ENCODE results near the gene RSPH4A.
"Not testable (repeated sequence)": the region's sequence is repeated elsewhere in the genome, so short reads cannot be mapped to it uniquely, and the experiment has no call there.

Gene RSPH4A

GRCh38 chr6:116664169-116664568 lies 47.9 kb downstream of the RSPH4A start:
- not testable (repeated sequence) for H3K4me3 Mint-ChIP-seq; DNase-seq (ENCODE audit: low spot score in 2 of 2); H3K9me3 Mint-ChIP-seq; ATAC-seq; H3K27ac Mint-ChIP-seq
- Mint-ChIP-seq H3K36me3 (peaks cover 51% of the 10 kb centered on the region), H3K4me1 (peaks cover 60% of the 10 kb centered on the region)

- Mint-ChIP-seq H3K36me3 (peaks cover 41% of the 10 kb centered on the region), H3K27ac (no peak overlapping the region), H3K4me3 (peak overlapping the region; percentile 96), H3K9me3 (no peaks in the 10 kb centered on the region), H3K4me1 (peaks cover 51% of the 10 kb centered on the region)
- ATAC-seq = no peak
- no peak for DNase-seq (ENCODE audit: low spot score in 2 of 2)
These were observed 49.2 kb downstream of the RSPH4A start for GRCh38 chr6:116665464-116665863.

- Mint-ChIP-seq H3K36me3 (peaks cover 41% of the 10 kb centered on the region), H3K9me3 (no peaks in the 10 kb centered on the region), H3K4me3 (peak overlapping the region; percentile 96), H3K4me1 (peaks cover 45% of the 10 kb centered on the region), H3K27ac (no peak overlapping the region)
- no peak for ATAC-seq
- no peak for DNase-seq (ENCODE audit: low spot score in 2 of 2)
These were observed 50.6 kb downstream of the RSPH4A start for GRCh38 chr6:116666869-116667268.

GRCh38 chr6:116667623-116668022 lies 51.3 kb downstream of the RSPH4A start:
- DNase-seq (ENCODE audit: low spot score in 2 of 2) = no peak
- peaks cover 41% of the 10 kb centered on the region for H3K36me3 Mint-ChIP-seq
- H3K27ac Mint-ChIP-seq = peak overlapping the region; percentile 97
- H3K4me3 Mint-ChIP-seq = peak overlapping the region; percentile 96
- no peak for ATAC-seq
- peaks cover 37% of the 10 kb centered on the region for H3K4me1 Mint-ChIP-seq
- no peaks in the 10 kb centered on the region for H3K9me3 Mint-ChIP-seq

GRCh38 chr6:116672306-116672705 lies 56.0 kb downstream of the RSPH4A start:
- Mint-ChIP-seq H3K36me3 (peaks cover 12% of the 10 kb centered on the region), H3K4me1 (peaks cover 3% of the 10 kb centered on the region), H3K9me3 (no peaks in the 10 kb centered on the region), H3K27ac (no peak overlapping the region), H3K4me3 (no peak overlapping the region)
- DNase-seq (ENCODE audit: low spot score in 2 of 2) (no peak), ATAC-seq (no peak)

- Mint-ChIP-seq H3K27ac (no peak overlapping the region), H3K4me1 (peaks cover 14% of the 10 kb centered on the region), H3K9me3 (no peaks in the 10 kb centered on the region), H3K36me3 (no peaks in the 10 kb centered on the region), H3K4me3 (no peak overlapping the region)
- no peak for ATAC-seq
- no peak for DNase-seq (ENCODE audit: low spot score in 2 of 2)
These were observed 59.7 kb downstream of the RSPH4A start for GRCh38 chr6:116676021-116676420.

- peak; percentile 74 to 92 for DNase-seq (ENCODE audit: low spot score in 2 of 2)
- peaks cover 32% of the 10 kb centered on the region for H3K4me1 Mint-ChIP-seq
These were observed 64.8 kb downstream of the RSPH4A start, which contains the start of gene KPNA5 for GRCh38 chr6:116680880-116681672. TSS of gene KPNA5 (plus strand) at chr6:116681211. CDS start at chr6:116681335, 124 bp downstream.

GRCh38 chr6:116682334-116682712 lies 66.0 kb downstream of the RSPH4A start:
- DNase-seq (ENCODE audit: low spot score in 2 of 2) (peak in 1 of 2 donors; percentile 58), ATAC-seq (peak; percentile 42)
- peaks cover 9% of the 10 kb centered on the region for H3K36me3 Mint-ChIP-seq

More at GRCh38 chr6:116680880-116681672, 64.8 kb downstream of the RSPH4A start, which contains the start of gene KPNA5:
- Mint-ChIP-seq H3K27ac (peak within 1 kb of the TSS; percentile 98), H3K9me3 (no peaks in the 10 kb centered on the region), H3K36me3 (peaks cover 5% of the 10 kb centered on the region), H3K4me3 (peak within 1 kb of the TSS; percentile 92)
- peak; percentile 97 for ATAC-seq

More at GRCh38 chr6:116682334-116682712, 66.0 kb downstream of the RSPH4A start:
- H3K27ac Mint-ChIP-seq = peak overlapping the region; percentile 98
- no peaks in the 10 kb centered on the region for H3K9me3 Mint-ChIP-seq
- peaks cover 44% of the 10 kb centered on the region for H3K4me1 Mint-ChIP-seq
- peak overlapping the region; percentile 92 for H3K4me3 Mint-ChIP-seq
